ENCODE data around the gene ELL2. TPM values are rescaled to one million over a fixed set of nuclear protein-coding genes. Genes with fewer than 3 reads are reported as not detected.

The ELL2 gene
- total RNA-seq, 3 donors from 2014 or later (not counting 1 experiment from before 2014, with no cell fraction given) = 52.8 to 78.2 (median 69.4) TPM

DNA sequence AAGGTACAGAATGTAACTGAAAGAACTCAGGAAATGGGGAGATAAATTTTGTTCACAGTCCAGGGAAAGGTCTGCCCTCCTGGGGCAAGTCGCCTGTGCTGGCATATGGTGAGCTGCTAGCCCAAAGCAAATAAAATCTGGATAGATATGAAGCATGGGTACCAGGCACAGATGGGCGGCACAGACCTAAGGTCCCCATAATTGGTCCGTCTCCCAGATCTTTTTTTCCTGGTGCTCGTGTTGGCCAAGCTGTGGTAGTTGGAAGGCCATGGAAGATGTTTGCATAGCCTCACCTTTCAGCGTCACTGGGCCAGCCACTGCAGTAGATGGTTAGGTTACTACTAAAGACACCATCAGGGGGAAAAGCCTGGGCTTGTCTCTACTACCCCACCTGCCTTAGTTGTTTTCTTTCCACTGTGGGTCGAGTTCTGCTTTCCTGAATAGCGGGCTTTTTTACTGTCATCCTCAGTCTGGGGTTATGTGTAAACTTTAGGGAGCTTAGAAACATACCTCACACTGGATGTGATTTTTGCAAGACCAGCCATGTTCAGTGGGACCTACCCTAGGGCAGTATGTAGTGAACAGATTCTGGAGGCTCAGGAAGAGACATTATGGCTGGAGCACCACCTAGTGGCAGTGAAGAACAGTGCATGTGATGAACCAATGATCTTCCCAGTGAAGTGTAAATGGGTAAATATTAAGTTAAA, 114.9 kb downstream of the ELL2 start:
- Mint-ChIP-seq H3K4me1 (peaks cover 16 to 19% of the 10 kb centered on the region in 2 donors), H3K36me3 (no peaks in the 10 kb centered on the region)
- WGBS (ENCODE audit: insufficient coverage) = 84% methylated on average over 5 of the region's 7 CpGs

GRCh38 chr5:95845391-95845790, 116.3 kb downstream of the ELL2 start:
- H3K36me3 Mint-ChIP-seq = no peaks in the 10 kb centered on the region
- TF ChIP-seq, protein P1, sequence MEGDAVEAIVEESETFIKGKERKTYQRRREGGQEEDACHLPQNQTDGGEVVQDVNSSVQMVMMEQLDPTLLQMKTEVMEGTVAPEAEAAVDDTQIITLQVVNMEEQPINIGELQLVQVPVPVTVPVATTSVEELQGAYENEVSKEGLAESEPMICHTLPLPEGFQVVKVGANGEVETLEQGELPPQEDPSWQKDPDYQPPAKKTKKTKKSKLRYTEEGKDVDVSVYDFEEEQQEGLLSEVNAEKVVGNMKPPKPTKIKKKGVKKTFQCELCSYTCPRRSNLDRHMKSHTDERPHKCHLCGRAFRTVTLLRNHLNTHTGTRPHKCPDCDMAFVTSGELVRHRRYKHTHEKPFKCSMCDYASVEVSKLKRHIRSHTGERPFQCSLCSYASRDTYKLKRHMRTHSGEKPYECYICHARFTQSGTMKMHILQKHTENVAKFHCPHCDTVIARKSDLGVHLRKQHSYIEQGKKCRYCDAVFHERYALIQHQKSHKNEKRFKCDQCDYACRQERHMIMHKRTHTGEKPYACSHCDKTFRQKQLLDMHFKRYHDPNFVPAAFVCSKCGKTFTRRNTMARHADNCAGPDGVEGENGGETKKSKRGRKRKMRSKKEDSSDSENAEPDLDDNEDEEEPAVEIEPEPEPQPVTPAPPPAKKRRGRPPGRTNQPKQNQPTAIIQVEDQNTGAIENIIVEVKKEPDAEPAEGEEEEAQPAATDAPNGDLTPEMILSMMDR (IDR thresholded peaks at IDR 0.05) = no peak
- Histone ChIP-seq H3K27ac (ENCODE audit: low read length) (no peak overlapping the region), H3K27me3 (ENCODE audit: control insufficient read depth, insufficient read depth, low read length) (no peaks in the 10 kb centered on the region), H3K9me3 (ENCODE audit: control insufficient read depth, insufficient read depth, low read length) (no peaks in the 10 kb centered on the region), H3K4me3 (ENCODE audit: low read length) (no peak overlapping the region), H3K4me1 (ENCODE audit: control insufficient read depth, insufficient read depth, low read length) (peaks cover 16% of the 10 kb centered on the region), H3K36me3 (ENCODE audit: control insufficient read depth, insufficient read depth, low read length) (no peaks in the 10 kb centered on the region)
- no peak for ATAC-seq
- H3K27ac Mint-ChIP-seq = peak overlapping the region; percentile 14 to 32
- DNase-seq = no peak
- no peaks in the 10 kb centered on the region for H3K9me3 Mint-ChIP-seq
- H3K4me1 Mint-ChIP-seq = peaks cover 16 to 19% of the 10 kb centered on the region in 2 donors
- H3K27me3 Mint-ChIP-seq (ENCODE audit: low read depth in 2 of 2) = peaks cover 0 to 2% of the 10 kb centered on the region in 2 donors
- intact Hi-C loops (cut with micrococcal nuclease) = loop anchor here (5.0 kb wide), 2 partner anchors 203 to 288 kb away; partner anchors contain the start of gene ARSK
- H3K4me3 Mint-ChIP-seq = no peak overlapping the region
- 100% methylated on average over 1 of the region's 3 CpGs for WGBS (ENCODE audit: insufficient coverage)

More for the DNA sequence above, 114.9 kb downstream of the ELL2 start:
- TF ChIP-seq, protein P1 (IDR thresholded peaks at IDR 0.05) = peak; percentile 92
- H3K9me3 Mint-ChIP-seq = no peaks in the 10 kb centered on the region
- no peak overlapping the region for H3K4me3 Mint-ChIP-seq
- H3K36me3 ChIP-seq (ENCODE audit: control insufficient read depth, insufficient read depth, low read length) = no peaks in the 10 kb centered on the region
- H3K27me3 Mint-ChIP-seq (ENCODE audit: low read depth in 2 of 2) = peaks cover 0 to 2% of the 10 kb centered on the region in 2 donors
- no peak overlapping the region for H3K4me3 ChIP-seq (ENCODE audit: low read length)
- ATAC-seq (peak; percentile 85 to 87 (median 87)), DNase-seq (peak; percentile 60 to 87)
- intact Hi-C loops (cut with micrococcal nuclease) = loop anchor here (1.0 to 5.0 kb wide), 5 partner anchors 38 to 289 kb away; partner anchors contain the start of gene ARSK
- no peak overlapping the region for H3K27ac Mint-ChIP-seq
- no peak overlapping the region for H3K27ac ChIP-seq (ENCODE audit: low read length)
- peaks cover 12% of the 10 kb centered on the region for H3K4me1 ChIP-seq (ENCODE audit: control insufficient read depth, insufficient read depth, low read length)
- no peaks in the 10 kb centered on the region for H3K9me3 ChIP-seq (ENCODE audit: control insufficient read depth, insufficient read depth, low read length)
- H3K27me3 ChIP-seq (ENCODE audit: control insufficient read depth, insufficient read depth, low read length) = no peaks in the 10 kb centered on the region

GRCh38 chr5:95843733-95844223, 117.9 kb downstream of the ELL2 start:
- ATAC-seq = no peak
- Mint-ChIP-seq H3K9me3 (no peaks in the 10 kb centered on the region), H3K27me3 (ENCODE audit: low read depth in 2 of 2) (no peaks in the 10 kb centered on the region), H3K4me1 (peaks cover 17 to 19% of the 10 kb centered on the region in 2 donors), H3K36me3 (no peaks in the 10 kb centered on the region), H3K27ac (peak overlapping the region; percentile 79 to 86), H3K4me3 (no peak overlapping the region)
- H3K9me3 ChIP-seq (ENCODE audit: control insufficient read depth, insufficient read depth, low read length) = no peaks in the 10 kb centered on the region
- no peak overlapping the region for H3K27ac ChIP-seq (ENCODE audit: low read length)
- intact Hi-C loops (cut with micrococcal nuclease) = loop anchor here (1.0 kb wide), 1 partner anchor 62 kb away; no protein-coding TSS in a partner anchor
- H3K4me3 ChIP-seq (ENCODE audit: low read length) = no peak overlapping the region
- no peaks in the 10 kb centered on the region for H3K36me3 ChIP-seq (ENCODE audit: control insufficient read depth, insufficient read depth, low read length)
- WGBS (ENCODE audit: insufficient coverage) = 67% methylated on average over 3 of the region's 3 CpGs
- H3K4me1 ChIP-seq (ENCODE audit: control insufficient read depth, insufficient read depth, low read length) = peaks cover 20% of the 10 kb centered on the region
- DNase-seq = no peak
- TF ChIP-seq, protein P1 (IDR thresholded peaks at IDR 0.05) = no peak
- H3K27me3 ChIP-seq (ENCODE audit: control insufficient read depth, insufficient read depth, low read length) = no peaks in the 10 kb centered on the region

Measured in natural killer cell (primary cell).